ENCODE measurements around the gene LRRC61.
A peak's percentile ranks its signal among the peaks of the same experiment; 100 is the strongest.

LRRC61 gene

GRCh38 chr7:150370612-150371071 lies 47.5 kb downstream of the LRRC61 start:
- no peak for DNase-seq (ENCODE audit: low read depth in 2 of 2)

- DNase-seq (ENCODE audit: low read depth in 2 of 2): no peak
Measured at GRCh38 chr7:150371131-150371995, 48.2 kb downstream of the LRRC61 start.

DNA sequence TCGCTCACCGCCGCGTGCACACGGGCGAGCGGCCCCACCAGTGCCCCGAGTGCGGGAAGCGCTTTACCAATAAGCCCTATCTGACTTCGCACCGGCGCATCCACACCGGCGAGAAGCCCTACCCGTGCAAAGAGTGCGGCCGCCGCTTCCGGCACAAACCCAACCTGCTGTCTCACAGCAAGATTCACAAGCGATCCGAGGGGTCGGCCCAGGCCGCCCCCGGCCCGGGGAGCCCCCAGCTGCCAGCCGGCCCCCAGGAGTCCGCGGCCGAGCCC lies 48.8 kb downstream of the LRRC61 start:
- DNase-seq (ENCODE audit: low read depth in 2 of 2): no peak

DNA sequence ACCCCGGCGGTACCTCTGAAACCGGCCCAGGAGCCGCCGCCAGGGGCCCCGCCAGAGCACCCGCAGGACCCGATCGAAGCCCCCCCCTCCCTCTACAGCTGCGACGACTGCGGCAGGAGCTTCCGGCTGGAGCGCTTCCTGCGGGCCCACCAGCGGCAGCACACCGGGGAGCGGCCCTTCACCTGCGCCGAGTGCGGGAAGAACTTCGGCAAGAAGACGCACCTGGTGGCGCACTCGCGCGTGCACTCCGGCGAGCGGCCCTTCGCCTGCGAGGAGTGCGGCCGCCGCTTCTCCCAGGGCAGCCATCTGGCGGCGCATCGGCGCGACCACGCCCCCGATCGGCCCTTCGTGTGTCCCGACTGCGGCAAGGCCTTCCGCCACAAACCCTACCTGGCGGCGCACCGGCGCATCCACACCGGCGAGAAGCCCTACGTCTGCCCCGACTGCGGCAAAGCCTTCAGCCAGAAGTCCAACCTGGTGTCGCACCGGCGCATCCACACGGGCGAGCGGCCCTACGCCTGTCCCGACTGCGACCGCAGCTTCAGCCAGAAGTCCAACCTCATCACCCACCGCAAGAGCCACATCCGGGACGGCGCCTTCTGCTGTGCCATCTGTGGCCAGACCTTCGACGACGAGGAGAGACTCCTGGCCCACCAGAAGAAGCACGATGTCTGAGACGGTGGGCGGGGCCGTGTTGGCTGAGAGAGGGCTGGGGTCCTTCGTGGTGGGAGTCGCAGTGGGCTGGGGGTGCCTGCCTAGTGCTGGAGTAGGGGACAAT lies 49.3 kb downstream of the LRRC61 start:
- no peak for DNase-seq (ENCODE audit: low read depth in 2 of 2)

- DNase-seq (ENCODE audit: low read depth in 2 of 2): no peak
Measured at GRCh38 chr7:150373049-150373801, 50.1 kb downstream of the LRRC61 start.

DNA sequence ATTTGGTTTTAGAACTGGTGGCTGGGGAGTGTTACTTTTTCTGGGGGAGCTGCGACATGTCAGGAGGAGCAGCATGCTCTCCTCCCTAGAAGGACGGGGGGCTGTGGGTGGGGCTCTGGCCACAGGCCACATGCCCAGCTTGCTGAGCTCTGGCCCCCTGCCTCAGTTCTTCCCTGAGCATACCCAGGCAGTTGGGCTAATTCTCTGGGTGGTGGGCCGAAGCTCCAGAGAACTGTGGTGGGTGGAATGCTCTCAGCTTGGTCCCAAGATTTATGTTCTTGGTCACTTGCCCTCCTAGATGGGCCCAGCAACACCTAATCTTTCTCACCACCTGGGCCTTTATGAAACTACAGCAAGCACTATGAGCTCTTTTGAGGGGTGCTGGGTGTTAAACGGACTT lies 50.9 kb downstream of the LRRC61 start:
- no peak for DNase-seq (ENCODE audit: low read depth in 2 of 2)

DNA sequence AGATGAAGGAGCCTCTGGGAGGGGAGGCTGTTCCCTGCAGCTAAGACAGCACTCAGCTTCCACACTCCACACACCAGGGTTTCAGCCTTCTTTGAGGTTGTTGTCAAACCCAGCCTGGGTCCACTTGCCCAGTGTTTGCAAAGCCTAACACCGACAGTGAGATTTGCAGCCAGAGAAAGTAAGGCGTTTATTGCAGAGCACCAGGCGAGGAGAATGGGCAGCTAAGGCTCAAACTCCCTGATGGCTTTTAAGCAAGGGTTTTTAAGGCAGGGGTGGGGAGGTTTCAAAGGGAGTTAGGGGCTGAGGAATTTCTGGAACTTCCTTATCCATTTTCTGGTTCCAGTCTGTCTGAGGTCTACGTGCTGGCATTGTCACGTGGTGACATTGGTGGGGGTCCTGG lies 51.3 kb downstream of the LRRC61 start:
- DNase-seq (ENCODE audit: low read depth in 2 of 2): no peak

DNA sequence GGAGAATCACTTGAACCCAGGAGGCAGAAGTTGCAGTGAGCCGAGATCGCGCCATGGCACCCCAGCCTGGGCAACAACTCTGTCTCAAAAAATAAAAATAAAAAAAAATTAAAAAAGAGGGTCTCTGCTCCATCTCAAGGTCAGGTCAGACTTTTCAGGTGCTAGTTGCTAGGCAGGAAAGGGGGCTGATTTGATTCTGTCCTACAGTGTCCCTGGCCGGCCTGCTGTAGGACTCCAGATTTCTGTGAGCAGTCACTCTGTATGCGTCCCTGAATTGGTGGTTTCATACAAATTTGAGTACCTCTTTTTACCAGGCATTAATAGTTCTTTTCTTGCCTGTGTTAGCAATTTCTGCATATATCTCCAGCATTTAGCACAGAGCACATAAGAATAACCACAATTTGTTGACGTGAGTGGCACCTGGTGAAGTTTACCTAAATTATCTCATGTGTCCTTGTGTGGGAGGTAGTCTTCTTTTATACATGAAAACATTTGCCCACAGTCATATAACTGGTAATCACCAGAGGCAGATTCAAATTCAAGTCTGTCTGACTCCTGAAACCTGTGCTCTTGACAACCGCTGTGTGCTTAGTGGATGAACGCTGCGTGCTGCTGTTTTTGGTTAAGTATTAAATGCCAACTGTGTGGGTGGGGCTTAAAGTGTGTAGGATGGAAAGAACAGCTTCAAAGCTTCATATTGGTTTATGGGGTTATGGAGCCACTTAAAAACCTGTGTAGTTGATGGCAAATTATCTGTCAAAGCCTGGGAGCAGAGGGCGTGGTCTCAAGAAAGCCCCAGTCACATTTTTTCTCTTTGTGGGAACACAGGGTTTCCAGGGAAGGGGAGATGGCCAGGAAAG lies 52.7 kb downstream of the LRRC61 start:
- no peak for DNase-seq (ENCODE audit: low read depth in 2 of 2)

- no peak for DNase-seq (ENCODE audit: low read depth in 2 of 2)
Measured at GRCh38 chr7:150376560-150376959, 53.4 kb downstream of the LRRC61 start.

DNA sequence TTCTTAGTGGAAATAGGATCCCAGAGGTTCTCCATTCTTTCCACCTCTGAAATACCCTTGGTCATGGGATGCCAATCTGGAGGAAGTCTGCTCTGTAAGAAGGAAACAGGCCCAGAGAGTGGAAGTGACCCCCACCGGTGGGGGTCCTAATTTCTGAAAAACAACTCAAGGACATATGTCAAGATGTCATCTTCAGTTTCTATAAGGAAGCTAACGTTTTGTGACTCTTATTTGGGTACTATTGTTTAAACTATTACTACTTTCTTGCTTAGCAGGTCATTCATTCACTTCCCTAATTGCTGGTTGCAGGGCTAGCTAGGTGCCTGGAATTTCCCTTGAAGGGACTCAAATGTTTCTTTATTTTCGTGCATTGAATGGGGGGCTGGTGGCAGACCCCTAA lies 54.0 kb downstream of the LRRC61 start:
- DNase-seq (ENCODE audit: low read depth in 2 of 2): no peak

GRCh38 chr7:150377635-150378034 lies 54.5 kb downstream of the LRRC61 start:
- no peak for DNase-seq (ENCODE audit: low read depth in 2 of 2)

DNA sequence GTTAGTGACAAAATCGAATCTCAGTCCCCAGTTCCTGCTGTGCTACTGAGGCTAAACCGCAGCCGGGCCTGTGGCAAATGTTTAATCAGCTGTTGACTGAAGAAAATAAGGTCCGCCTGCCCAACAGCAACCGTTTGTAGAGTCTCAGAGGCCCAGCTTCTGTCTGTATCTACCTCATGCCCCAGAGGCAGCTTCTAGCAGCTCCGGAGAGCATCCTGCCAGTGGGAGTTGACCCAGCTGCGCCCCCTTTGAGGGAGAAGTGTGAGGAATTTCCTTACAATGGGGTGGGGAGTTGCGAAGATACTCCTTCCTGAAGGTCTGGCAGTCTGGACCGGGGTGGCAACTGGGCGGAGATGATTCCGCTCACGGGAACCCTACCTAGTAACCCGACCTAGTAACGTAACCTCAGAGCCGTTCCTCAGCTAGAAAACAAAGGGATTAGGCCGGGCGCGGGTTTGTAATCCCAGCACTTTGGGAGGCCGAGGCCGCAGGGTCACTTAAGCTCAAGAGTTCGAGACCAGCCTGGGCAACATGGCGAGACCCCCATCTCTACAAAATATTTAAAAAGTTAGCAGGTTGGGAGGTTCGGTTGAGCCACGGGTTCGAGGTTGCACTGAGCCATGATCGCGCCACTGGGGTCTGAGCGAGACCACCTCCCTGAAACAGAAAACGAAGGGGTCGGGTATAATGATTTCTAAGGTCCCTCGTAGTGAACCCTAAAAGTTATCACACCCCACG lies 55.1 kb downstream of the LRRC61 start:
- no peak for DNase-seq (ENCODE audit: low read depth in 2 of 2)

GRCh38 chr7:150378853-150379440 lies 55.8 kb downstream of the LRRC61 start, which contains the start of gene ZNF775:
TSS of gene ZNF775 (plus strand) at chr7:150379330. CDS start at chr7:150388471, 9,141 bp downstream.
- DNase-seq (ENCODE audit: low read depth in 2 of 2): peak; percentile 77 to 83

GRCh38 chr7:150379441-150380379 lies 56.6 kb downstream of the LRRC61 start:
- no peak for DNase-seq (ENCODE audit: low read depth in 2 of 2)

DNA sequence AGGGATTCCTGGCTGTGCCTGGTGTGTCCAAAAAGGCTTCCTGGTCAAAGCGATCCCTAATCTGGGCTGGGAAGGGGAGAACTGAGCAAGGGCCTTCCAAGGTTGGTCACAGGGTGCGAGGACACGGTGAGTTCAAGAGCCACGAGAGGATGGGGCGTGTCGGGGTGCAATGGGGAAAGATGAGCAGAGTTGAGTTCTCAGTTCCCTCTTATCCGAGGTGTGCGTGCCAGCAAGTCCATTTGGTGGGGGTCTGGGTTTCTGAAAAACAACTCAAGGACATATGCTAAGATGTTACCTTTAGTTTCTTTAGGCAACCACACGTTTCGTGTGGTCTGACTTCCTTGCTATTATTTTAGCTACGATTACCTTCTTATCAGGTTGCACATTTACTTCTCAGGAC lies 57.3 kb downstream of the LRRC61 start:
- no peak for DNase-seq (ENCODE audit: low read depth in 2 of 2)

DNA sequence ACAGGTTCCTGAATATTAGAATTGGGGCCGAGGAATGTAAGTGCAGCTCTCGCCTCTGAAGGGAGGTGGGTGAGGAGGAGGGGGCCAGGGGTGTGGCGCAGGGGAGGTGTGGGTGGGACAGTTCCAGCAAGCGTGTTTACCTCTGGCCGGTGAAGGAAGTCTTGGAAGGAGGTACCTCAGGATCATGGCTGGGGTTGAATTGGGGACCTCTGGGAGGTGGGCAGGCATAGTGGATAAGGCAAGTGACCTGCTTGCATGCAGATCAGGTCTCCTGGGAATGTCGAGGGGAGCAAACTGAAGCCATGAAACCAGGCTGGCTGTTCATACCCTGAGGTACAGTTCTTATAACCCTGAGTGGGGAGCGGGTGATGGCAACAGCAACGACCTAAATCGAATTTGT lies 57.9 kb downstream of the LRRC61 start:
- no peak for DNase-seq (ENCODE audit: low read depth in 2 of 2)

GRCh38 chr7:150381785-150382122 lies 58.6 kb downstream of the LRRC61 start:
- no peak for DNase-seq (ENCODE audit: low read depth in 2 of 2)

DNA sequence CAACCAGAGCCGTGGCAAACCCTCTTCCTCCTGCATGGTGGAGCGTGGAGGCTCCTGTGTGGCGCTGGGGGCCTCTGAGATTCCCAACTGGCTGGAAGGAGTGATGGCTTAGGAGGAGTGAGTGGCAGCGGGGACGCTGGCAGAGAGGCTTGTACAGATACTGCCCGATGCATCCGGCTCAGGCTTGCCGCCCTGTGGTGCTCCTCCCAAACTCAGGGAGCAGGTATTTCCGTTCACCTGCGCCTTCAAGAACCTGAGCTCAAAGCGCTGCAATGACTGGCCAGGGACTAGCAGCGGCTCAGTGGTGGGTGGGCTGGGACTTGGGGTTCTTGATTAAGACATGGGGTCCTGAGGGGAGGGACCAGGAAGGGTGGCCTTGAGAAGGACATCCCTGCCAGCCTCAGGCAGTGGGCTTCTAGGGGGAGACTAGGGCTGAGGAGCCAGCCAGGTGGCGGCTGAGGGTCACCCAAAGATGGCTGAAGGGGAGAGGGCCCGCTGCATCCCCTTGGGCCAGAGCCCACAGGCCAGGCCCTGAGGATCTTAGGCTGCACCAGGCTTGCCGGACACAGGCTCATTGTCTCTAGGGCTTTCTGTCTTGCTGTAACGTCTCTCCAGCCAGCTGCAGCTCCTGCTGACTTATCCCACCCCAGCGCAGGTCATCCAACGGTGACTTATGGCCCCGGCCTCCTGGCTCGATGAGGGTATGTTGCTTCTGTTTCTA lies 59.1 kb downstream of the LRRC61 start:
- no peak for DNase-seq (ENCODE audit: low read depth in 2 of 2)

DNA sequence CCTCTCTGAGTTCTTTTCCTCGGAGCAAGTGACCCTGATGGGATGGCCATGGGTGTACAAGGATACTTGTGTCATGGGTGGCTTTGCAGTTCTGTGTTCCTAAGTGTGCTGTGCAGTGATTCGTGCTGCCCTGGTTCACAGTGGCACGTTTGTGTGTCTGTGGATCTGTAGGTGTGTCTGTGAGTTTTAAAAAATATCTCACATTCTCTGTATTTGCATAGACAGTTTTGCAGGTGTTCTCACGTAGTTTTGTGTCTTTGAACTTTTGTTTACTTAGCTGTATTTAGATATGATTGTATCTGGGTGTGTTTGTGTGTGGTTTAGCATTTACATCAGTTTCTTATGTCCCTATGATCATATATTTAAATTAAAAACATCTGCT lies 59.7 kb downstream of the LRRC61 start:
- no peak for DNase-seq (ENCODE audit: low read depth in 2 of 2)
